ENCODE data around the gene USP7.

The USP7 gene

DNA sequence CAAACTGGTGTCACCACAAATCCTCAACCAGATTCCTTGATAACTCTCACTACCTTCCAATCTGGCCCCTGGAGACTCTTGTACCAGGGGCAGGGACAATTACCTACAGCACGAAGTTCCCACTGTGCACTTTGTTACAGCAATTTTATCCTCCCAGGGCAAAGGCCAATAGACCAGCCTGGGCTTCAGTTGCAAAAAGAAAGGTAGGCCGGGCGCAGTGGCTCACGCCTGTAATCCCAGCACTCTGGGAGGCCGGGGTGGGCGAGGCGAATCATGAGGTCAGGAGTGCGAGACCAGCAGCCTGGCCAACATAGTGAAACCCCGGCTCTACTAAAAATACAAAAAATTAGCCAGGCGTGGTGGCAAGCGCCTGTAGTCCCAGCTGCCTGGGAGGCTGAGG lies 36.9 kb downstream of the USP7 start:
- H4K8ac ChIP-seq (ENCODE audit: low read depth, low read length): no peak overlapping the region
- H3K36me3 ChIP-seq (replicated peaks in 1 of 2; ENCODE audit: control insufficient read depth in 2 of 2, insufficient read depth in 2 of 2, low read length in 2 of 2): peaks cover 26 to 81% of the 10 kb centered on the region in 2 donors
- no peak overlapping the region for H3K4me3 ChIP-seq (ENCODE audit: low read length in 2 of 2)
- no peak overlapping the region for H3K14ac ChIP-seq (ENCODE audit: low read length)
- H2BK5ac ChIP-seq (ENCODE audit: low read length): no peak overlapping the region
- H3K27me3 ChIP-seq (ENCODE audit: control insufficient read depth in 3 of 3, insufficient read depth in 3 of 3, low read depth in 1 of 3, low read length in 3 of 3): no peaks in the 10 kb centered on the region
- no peak overlapping the region for H3K9ac ChIP-seq (ENCODE audit: low read depth, low read length, poor library complexity)
- H4K91ac ChIP-seq (ENCODE audit: low read depth, low read length, poor library complexity): no peak overlapping the region
- H2BK15ac ChIP-seq (ENCODE audit: low read length): no peak overlapping the region
- peaks cover 0 to 7% of the 10 kb centered on the region in 2 donors for H3K9me3 ChIP-seq (replicated peaks in 1 of 2; ENCODE audit: control insufficient read depth in 2 of 2, insufficient read depth in 1 of 2, low read depth in 1 of 2, low read length in 2 of 2)
- H3K27ac ChIP-seq (replicated peaks; ENCODE audit: low read length): no peak overlapping the region
- no peak overlapping the region for H3K4ac ChIP-seq (ENCODE audit: low read length)
- no peaks in the 10 kb centered on the region for H3K4me1 ChIP-seq (ENCODE audit: control insufficient read depth in 2 of 2, insufficient read depth in 1 of 2, low read depth in 1 of 2, low read length in 2 of 2)
- no peak overlapping the region for H2BK120ac ChIP-seq (ENCODE audit: low read depth, low read length)
- DNase-seq (ENCODE audit: low spot score): no peak
- no CpG with 5 or more reads among the region's 11 CpGs for WGBS, 2 donors (ENCODE audit: extremely low coverage in 2 of 2, insufficient read length in 2 of 2, insufficient replicate concordance in 1 of 2)
- H2AFZ ChIP-seq (ENCODE audit: low read length): no peak overlapping the region
- no peak overlapping the region for H3K23ac ChIP-seq (ENCODE audit: low read depth, low read length, poor library complexity)
- H3K18ac ChIP-seq (ENCODE audit: low read length): no peak overlapping the region
- H2AK5ac ChIP-seq (ENCODE audit: low read depth, low read length): no peak overlapping the region
- peaks cover 2% of the 10 kb centered on the region for H3K79me1 ChIP-seq (ENCODE audit: low read depth, low read length)
- H2BK12ac ChIP-seq (ENCODE audit: low read length): no peak overlapping the region
- H3K4me2 ChIP-seq (ENCODE audit: insufficient read depth, low read length, poor library complexity, severe bottlenecking): no peak overlapping the region

DNA sequence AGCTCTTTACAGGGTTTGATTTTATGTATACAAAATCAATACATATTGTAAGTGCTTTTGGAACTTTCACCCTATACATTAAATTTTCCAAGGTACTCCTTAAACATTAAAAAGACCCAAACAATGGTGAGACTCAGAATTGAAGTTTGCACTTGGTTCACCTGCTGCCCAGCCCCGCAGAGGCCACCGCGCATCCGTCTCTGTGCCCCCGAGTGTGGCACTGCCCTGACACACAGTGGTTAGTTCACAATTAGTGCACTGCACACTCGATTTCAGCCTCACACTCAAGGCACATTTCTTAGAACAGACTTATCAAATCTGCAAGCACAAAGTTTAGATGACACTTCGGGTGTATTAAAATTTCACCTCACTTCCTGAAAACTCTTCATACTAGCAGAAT lies 38.3 kb downstream of the USP7 start:
- H3K23ac ChIP-seq (ENCODE audit: low read depth, low read length, poor library complexity): no peak overlapping the region
- H3K4me3 ChIP-seq (ENCODE audit: low read length in 2 of 2): no peak overlapping the region
- no peak overlapping the region for H2BK120ac ChIP-seq (ENCODE audit: low read depth, low read length)
- WGBS, 2 donors (ENCODE audit: extremely low coverage in 2 of 2, insufficient read length in 2 of 2, insufficient replicate concordance in 1 of 2): no CpG with 5 or more reads among the region's 7 CpGs
- no peak overlapping the region for H3K14ac ChIP-seq (ENCODE audit: low read length)
- H3K4ac ChIP-seq (ENCODE audit: low read length): no peak overlapping the region
- peaks cover 2% of the 10 kb centered on the region for H3K79me1 ChIP-seq (ENCODE audit: low read depth, low read length)
- no peak overlapping the region for H4K91ac ChIP-seq (ENCODE audit: low read depth, low read length, poor library complexity)
- DNase-seq (ENCODE audit: low spot score): no peak
- no peak overlapping the region for H3K27ac ChIP-seq (replicated peaks; ENCODE audit: low read length)
- no peak overlapping the region for H3K9ac ChIP-seq (ENCODE audit: low read depth, low read length, poor library complexity)
- no peak overlapping the region for H2BK12ac ChIP-seq (ENCODE audit: low read length)
- H2AK5ac ChIP-seq (ENCODE audit: low read depth, low read length): no peak overlapping the region
- no peak overlapping the region for H3K18ac ChIP-seq (ENCODE audit: low read length)
- no peak overlapping the region for H3K4me2 ChIP-seq (ENCODE audit: insufficient read depth, low read length, poor library complexity, severe bottlenecking)
- no peak overlapping the region for H4K8ac ChIP-seq (ENCODE audit: low read depth, low read length)
- H3K36me3 ChIP-seq (replicated peaks in 1 of 2; ENCODE audit: control insufficient read depth in 2 of 2, insufficient read depth in 2 of 2, low read length in 2 of 2): peaks cover 32 to 93% of the 10 kb centered on the region in 2 donors
- peaks cover 0 to 7% of the 10 kb centered on the region in 2 donors for H3K9me3 ChIP-seq (replicated peaks in 1 of 2; ENCODE audit: control insufficient read depth in 2 of 2, insufficient read depth in 1 of 2, low read depth in 1 of 2, low read length in 2 of 2)
- H3K4me1 ChIP-seq (ENCODE audit: control insufficient read depth in 2 of 2, insufficient read depth in 1 of 2, low read depth in 1 of 2, low read length in 2 of 2): no peaks in the 10 kb centered on the region
- H2BK5ac ChIP-seq (ENCODE audit: low read length): no peak overlapping the region
- H2AFZ ChIP-seq (ENCODE audit: low read length): no peak overlapping the region
- no peaks in the 10 kb centered on the region for H3K27me3 ChIP-seq (ENCODE audit: control insufficient read depth in 3 of 3, insufficient read depth in 3 of 3, low read depth in 1 of 3, low read length in 3 of 3)
- no peak overlapping the region for H2BK15ac ChIP-seq (ENCODE audit: low read length)

DNA sequence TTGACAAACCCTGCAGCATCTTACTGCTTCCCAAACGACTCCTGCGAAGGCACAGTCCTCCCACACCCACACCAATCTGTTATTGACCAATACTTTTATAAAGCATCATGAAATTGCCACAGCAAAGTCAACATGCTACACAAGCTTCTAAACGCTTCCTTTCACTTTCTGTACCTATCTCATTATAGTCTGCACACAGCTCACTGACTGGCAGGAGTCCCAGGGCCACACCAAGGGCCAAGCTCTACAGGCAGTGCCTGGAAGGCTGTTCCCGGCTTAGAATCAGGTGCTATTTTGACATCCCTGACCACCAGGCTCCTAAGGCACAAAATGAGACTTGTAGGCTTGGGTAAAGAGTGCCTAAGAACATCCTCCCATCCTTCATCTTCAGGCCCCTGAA lies 39.5 kb downstream of the USP7 start:
- H3K14ac ChIP-seq (ENCODE audit: low read length): no peak overlapping the region
- H2BK120ac ChIP-seq (ENCODE audit: low read depth, low read length): no peak overlapping the region
- H2BK5ac ChIP-seq (ENCODE audit: low read length): no peak overlapping the region
- H4K8ac ChIP-seq (ENCODE audit: low read depth, low read length): no peak overlapping the region
- H2BK12ac ChIP-seq (ENCODE audit: low read length): no peak overlapping the region
- no CpG with 5 or more reads among the region's 4 CpGs for WGBS, 2 donors (ENCODE audit: extremely low coverage in 2 of 2, insufficient read length in 2 of 2, insufficient replicate concordance in 1 of 2)
- no peak for DNase-seq (ENCODE audit: low spot score)
- H3K9me3 ChIP-seq (replicated peaks in 1 of 2; ENCODE audit: control insufficient read depth in 2 of 2, insufficient read depth in 1 of 2, low read depth in 1 of 2, low read length in 2 of 2): peaks cover 0 to 4% of the 10 kb centered on the region in 2 donors
- H4K91ac ChIP-seq (ENCODE audit: low read depth, low read length, poor library complexity): no peak overlapping the region
- H3K4me1 ChIP-seq (ENCODE audit: control insufficient read depth in 2 of 2, insufficient read depth in 1 of 2, low read depth in 1 of 2, low read length in 2 of 2): no peaks in the 10 kb centered on the region
- no peaks in the 10 kb centered on the region for H3K79me1 ChIP-seq (ENCODE audit: low read depth, low read length)
- H3K4me2 ChIP-seq (ENCODE audit: insufficient read depth, low read length, poor library complexity, severe bottlenecking): no peak overlapping the region
- H3K18ac ChIP-seq (ENCODE audit: low read length): no peak overlapping the region
- no peak overlapping the region for H3K27ac ChIP-seq (replicated peaks; ENCODE audit: low read length)
- no peak overlapping the region for H2AK5ac ChIP-seq (ENCODE audit: low read depth, low read length)
- no peak overlapping the region for H2BK15ac ChIP-seq (ENCODE audit: low read length)
- H3K23ac ChIP-seq (ENCODE audit: low read depth, low read length, poor library complexity): no peak overlapping the region
- no peak overlapping the region for H3K4me3 ChIP-seq (ENCODE audit: low read length in 2 of 2)
- no peak overlapping the region for H3K9ac ChIP-seq (ENCODE audit: low read depth, low read length, poor library complexity)
- H3K27me3 ChIP-seq (ENCODE audit: control insufficient read depth in 3 of 3, insufficient read depth in 3 of 3, low read depth in 1 of 3, low read length in 3 of 3): no peaks in the 10 kb centered on the region
- no peak overlapping the region for H2AFZ ChIP-seq (ENCODE audit: low read length)
- no peak overlapping the region for H3K4ac ChIP-seq (ENCODE audit: low read length)
- H3K36me3 ChIP-seq (replicated peaks in 1 of 2; ENCODE audit: control insufficient read depth in 2 of 2, insufficient read depth in 2 of 2, low read length in 2 of 2): peaks cover 33 to 93% of the 10 kb centered on the region in 2 donors

DNA sequence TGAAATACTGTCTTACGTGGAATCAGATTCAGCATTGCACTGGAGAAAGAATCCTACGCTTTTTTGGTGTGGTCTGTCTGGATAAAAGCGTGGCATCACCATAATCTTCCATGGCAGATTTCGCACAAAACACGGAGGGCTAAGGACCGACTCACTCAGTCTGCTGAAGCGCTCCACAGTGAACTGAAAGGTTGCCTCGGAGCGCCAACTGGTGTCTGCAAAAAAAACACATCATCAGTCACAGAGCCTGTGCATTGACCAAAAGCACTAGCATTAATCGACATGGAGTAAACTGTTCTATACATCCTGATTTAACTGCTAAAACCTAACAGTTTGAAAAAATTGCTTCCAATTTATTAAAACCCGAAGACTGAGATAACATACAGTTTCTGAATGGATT lies 40.5 kb downstream of the USP7 start:
- no peak overlapping the region for H2BK5ac ChIP-seq (ENCODE audit: low read length)
- H2BK12ac ChIP-seq (ENCODE audit: low read length): no peak overlapping the region
- no peak for DNase-seq (ENCODE audit: low spot score)
- H2AK5ac ChIP-seq (ENCODE audit: low read depth, low read length): no peak overlapping the region
- no peaks in the 10 kb centered on the region for H3K4me1 ChIP-seq (ENCODE audit: control insufficient read depth in 2 of 2, insufficient read depth in 1 of 2, low read depth in 1 of 2, low read length in 2 of 2)
- no peak overlapping the region for H3K9ac ChIP-seq (ENCODE audit: low read depth, low read length, poor library complexity)
- H3K14ac ChIP-seq (ENCODE audit: low read length): no peak overlapping the region
- H3K36me3 ChIP-seq (replicated peaks in 1 of 2; ENCODE audit: control insufficient read depth in 2 of 2, insufficient read depth in 2 of 2, low read length in 2 of 2): peaks cover 31 to 93% of the 10 kb centered on the region in 2 donors
- no peak overlapping the region for H3K4me2 ChIP-seq (ENCODE audit: insufficient read depth, low read length, poor library complexity, severe bottlenecking)
- H3K27me3 ChIP-seq (ENCODE audit: control insufficient read depth in 3 of 3, insufficient read depth in 3 of 3, low read depth in 1 of 3, low read length in 3 of 3): no peaks in the 10 kb centered on the region
- H3K4me3 ChIP-seq (ENCODE audit: low read length in 2 of 2): no peak overlapping the region
- no peak overlapping the region for H4K8ac ChIP-seq (ENCODE audit: low read depth, low read length)
- H2BK120ac ChIP-seq (ENCODE audit: low read depth, low read length): no peak overlapping the region
- H3K27ac ChIP-seq (replicated peaks; ENCODE audit: low read length): no peak overlapping the region
- no peak overlapping the region for H2BK15ac ChIP-seq (ENCODE audit: low read length)
- peaks cover 0 to 4% of the 10 kb centered on the region in 2 donors for H3K9me3 ChIP-seq (replicated peaks in 1 of 2; ENCODE audit: control insufficient read depth in 2 of 2, insufficient read depth in 1 of 2, low read depth in 1 of 2, low read length in 2 of 2)
- H3K23ac ChIP-seq (ENCODE audit: low read depth, low read length, poor library complexity): no peak overlapping the region
- no peak overlapping the region for H3K4ac ChIP-seq (ENCODE audit: low read length)
- H4K91ac ChIP-seq (ENCODE audit: low read depth, low read length, poor library complexity): no peak overlapping the region
- no peaks in the 10 kb centered on the region for H3K79me1 ChIP-seq (ENCODE audit: low read depth, low read length)
- H3K18ac ChIP-seq (ENCODE audit: low read length): no peak overlapping the region
- WGBS, 2 donors (ENCODE audit: extremely low coverage in 2 of 2, insufficient read length in 2 of 2, insufficient replicate concordance in 1 of 2): no CpG with 5 or more reads among the region's 11 CpGs
- H2AFZ ChIP-seq (ENCODE audit: low read length): no peak overlapping the region
